ENCODE results near the gene TNFRSF4.
"Not testable (repeated sequence)": the region's sequence is repeated elsewhere in the genome, so short reads cannot be mapped to it uniquely, and the experiment has no call there.

TNFRSF4 gene

DNA sequence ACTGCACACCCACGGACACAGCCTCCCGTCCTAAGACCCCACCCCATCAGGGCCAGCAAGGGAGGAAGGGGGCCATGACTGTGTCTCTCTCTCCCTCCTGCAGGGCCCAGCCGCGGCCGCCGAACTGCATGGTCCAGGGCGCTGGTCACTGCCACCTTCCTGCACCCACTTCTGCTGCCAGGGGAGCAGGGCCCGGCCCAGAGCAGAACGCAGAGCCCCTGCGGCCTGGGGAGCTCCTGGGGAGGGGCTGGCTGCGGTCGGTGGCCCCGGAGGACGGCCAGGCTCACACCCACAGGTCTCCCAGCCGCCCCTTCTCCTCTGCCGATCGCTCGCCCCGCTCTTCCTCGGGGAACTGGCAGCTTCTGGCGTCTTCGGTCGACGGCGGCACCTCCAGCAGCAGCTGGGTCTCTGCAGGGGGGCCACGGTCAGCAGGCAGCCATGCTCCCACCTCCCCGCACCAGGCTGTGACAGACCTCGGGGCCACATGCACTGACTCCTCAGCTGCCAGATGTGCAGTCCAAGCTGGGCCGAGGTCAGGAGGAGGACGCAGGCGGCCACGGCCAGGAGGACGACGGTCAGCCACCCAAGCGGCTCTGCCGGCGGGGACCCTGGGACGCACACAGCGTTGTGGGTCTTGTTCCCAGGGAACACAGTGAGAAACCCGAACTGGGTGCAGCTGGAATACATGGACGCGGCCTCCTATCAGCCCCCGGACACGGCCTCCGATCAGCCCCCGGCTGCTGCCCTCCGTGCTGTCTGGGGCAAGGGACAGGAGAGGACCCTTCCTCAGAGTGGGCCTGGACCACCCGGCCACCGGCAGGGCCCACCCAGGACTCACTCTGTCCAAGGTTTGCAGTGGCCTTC is 10.2 kb downstream of the TNFRSF4 start:
- no peak for DNase-seq (ENCODE audit: low read depth in 3 of 3, low spot score in 1 of 3)

DNA sequence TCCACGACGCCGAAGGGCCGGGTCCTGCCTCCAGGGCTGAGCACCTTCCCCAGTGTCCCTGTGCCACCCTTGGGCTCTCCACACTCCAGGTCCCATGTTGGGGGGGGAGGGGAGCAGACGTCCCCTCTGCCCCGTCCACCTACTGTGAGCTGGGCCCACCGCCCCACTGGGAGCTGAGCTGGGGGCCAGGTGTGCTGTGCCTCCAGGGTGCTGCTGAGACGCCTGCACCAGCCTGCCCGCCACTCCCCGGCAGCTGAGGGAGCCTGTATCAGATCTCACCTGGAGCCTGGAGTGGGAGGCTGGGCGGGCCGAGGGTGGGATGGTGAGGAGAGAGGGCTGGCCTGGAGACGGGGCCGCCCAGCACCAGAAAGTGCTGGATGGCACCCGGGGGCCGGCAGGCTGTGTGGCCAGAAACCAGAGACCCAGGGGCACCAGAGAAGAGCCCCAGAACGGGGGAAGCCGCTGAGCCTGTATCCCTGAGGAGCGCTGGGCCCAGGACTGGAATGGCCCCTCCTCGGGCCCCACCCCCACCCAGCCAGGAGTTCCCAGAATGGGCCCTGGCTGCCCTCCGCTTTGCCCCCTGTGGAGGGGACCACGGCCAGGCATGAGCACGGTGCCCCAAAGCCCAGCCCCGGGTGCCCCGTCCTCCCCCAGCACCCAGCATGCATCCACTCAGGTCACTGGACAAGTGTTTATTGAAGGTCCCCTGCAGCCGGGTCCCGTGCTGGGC is 11.0 kb downstream of the TNFRSF4 start:
- no peak for DNase-seq (ENCODE audit: low read depth in 3 of 3, low spot score in 1 of 3)

DNA sequence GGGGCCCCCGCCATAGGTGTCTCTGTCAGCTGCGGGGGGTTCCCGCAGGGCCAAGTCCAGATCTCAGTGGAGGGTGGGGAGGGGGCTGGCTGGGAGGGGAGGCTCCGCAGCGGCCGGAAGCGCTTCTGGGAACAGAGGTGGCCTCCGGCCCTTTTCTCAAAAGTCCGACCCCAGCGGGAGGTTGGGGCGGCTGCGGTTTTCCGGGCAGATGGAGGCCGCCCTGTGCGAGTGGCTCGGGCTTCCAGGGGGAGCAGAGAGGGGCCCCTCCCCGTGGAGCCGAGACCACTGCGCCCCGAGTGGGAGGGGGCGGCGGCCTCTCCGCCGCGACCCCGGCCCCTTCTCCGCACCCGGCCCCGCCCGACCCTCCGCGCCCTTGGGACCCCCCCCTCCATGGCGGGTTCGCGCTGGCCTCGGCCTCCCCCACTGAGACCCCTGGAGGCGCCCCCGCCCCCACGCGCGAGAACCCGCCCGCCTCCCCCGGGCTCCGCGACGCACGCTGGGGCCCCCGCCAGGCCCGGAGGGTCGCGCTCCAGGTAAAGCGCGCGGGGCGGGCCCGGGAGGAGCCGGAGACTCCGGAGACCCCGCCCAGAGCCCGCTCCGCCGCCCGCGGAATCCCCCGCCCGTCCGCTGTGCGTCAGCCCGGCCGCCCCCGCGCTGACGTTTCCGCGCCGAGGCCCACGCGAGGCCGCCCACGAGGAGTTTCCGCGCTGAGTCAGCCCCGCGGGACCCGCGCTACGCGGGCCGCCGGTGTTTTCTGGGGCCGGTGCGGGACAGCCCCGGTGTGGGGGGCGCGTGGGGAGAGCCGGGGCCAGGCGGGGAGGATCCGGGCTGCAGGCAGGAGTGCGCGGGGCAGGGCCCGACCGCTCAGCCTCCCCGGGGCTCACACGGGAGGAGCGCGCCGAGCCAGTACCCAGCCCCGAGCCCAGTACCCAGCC is 12.8 kb downstream of the TNFRSF4 start:
- peak; percentile 79 to 95 (median 89) for DNase-seq (ENCODE audit: low read depth in 3 of 3, low spot score in 1 of 3)

DNA sequence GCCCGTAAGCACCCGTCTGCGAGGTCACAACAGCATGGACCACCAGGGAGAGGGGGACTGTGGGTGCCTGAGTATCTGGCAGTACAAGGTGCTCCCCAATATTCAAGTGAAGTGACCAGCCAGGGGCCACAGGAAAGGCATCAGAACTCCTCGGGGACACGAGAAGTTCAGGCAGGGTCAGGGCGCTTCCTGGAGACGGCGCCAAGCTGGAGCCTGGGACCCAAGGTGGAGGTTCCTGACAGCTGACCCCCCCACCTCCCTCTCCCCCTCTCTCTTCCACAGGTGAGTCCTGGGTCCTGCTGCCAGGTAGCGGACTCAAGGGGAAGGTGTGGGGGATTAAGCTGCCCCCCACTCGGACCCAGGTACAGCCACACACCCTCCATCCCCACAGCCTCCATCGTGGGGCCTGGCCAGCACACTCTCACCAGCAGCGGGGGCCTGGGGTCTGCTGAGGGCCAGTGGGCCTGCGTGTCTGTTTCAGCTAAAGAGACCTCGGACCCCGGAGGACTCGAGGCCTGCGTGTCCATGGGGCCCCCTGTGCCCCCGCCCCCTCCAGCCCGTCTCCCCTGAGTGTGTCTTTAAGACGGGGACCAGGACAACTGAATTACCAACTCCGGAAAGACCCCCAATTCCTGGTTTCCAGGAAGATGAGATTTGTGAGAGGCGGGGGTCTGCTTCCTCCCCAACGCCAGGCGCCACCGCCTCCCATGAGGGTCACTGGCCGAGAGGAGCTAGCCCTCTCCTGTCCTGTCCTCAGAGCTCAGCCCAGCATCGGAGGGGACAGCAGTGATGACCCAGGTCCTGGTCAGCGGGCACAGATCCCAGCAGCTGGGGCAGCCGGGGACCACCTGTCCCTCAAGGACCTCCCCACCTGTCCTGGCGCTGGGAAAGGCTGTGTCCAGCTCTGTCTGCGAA is 13.7 kb downstream of the TNFRSF4 start:
- no peak for DNase-seq (ENCODE audit: low read depth in 3 of 3, low spot score in 1 of 3)

DNA sequence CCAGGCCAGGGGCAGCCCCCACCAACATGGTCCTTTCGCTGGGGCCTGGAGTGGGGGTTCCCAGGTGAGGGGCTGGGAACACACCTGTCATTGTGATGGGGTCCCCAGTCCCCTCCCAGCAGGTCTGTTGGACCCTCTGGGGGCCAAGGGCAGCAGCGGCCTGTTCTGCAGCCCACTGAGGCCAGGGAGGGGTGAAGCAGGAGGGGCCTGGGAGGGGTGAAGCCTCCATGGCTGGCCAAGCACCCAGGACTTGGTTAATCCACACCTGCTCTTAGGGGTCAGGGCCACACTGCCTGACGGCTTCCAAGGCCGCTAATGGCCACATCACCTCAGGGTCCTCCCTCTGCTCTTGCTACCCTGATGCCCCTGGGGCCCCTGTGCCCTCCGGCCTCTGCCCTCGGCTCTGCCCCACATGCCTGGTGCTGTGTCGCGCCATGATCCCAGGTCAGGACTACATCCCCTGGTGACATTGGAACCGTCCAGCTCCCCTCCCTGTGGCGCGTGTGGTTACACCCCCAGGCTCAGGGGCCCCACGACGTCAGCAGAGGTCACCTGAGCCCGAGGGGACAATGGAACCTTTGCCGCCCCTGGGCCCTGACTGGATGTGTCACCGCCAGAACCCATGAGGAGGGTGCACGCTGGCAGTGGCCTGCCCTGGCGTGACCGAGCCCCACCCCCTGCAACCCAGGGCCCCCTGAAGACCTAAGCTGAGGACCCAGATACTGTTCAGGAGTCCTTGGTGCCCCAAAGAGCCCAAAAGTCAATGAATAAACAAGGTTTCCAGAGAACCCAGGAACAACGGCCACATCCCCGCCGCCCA is 14.6 kb downstream of the TNFRSF4 start:
- no peak for DNase-seq (ENCODE audit: low read depth in 3 of 3, low spot score in 1 of 3)

DNA sequence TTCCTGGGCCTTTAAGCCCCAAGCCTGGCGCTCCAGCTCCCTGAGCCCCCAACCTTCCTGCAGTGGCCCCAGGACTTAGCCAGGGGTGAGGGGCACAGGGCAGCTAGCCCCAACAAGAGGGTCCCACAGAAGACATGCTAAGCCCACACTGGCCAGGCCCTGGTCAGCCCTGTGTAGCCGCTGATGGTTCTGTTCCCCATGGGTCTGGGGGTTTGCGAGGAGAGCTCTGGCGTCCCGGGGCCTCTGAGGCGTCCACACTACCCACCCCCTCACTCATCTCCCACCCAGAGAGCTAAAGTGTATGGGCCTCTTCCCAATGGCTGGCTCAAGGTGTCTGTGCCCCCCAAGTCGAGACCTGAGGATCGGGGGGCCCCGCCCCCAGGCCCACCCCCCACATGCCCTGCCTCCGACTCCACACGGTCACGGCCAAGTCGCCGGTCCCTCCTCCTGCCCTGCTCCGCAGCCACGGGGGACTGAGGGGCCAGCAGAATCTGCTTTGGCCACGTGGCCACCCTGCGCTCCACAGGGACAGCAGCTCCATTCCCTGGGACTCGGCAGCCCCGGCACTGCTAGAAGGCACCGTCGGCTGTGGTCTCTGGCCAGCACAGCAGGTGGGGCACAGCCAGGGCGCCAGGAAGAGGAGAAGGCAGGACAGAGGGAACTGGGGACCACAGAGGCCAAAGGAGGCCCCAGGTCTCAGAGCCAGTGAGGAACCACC is 15.4 kb downstream of the TNFRSF4 start:
- no peak for DNase-seq (ENCODE audit: low read depth in 3 of 3, low spot score in 1 of 3)

GRCh38 chr1:1197551-1198422 is 16.2 kb downstream of the TNFRSF4 start:
- DNase-seq (ENCODE audit: low read depth in 3 of 3, low spot score in 1 of 3): no peak

DNA sequence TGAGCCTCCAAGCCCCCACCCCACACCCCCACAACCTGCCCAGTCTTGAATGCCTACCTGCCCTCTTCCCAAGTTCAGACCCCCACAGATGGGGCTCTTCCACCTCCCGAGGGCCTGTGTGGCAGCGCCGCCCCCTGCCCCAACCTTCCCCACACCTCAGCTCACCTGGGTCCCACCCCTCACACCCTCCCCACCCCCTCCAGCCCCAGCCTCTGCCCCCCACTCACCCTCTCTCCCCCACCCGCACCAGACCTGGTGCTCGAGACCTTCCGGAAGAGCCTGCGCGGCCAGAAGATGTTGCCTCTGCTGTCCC is 16.8 kb downstream of the TNFRSF4 start:
- DNase-seq (ENCODE audit: low read depth in 3 of 3, low spot score in 1 of 3): no peak

DNA sequence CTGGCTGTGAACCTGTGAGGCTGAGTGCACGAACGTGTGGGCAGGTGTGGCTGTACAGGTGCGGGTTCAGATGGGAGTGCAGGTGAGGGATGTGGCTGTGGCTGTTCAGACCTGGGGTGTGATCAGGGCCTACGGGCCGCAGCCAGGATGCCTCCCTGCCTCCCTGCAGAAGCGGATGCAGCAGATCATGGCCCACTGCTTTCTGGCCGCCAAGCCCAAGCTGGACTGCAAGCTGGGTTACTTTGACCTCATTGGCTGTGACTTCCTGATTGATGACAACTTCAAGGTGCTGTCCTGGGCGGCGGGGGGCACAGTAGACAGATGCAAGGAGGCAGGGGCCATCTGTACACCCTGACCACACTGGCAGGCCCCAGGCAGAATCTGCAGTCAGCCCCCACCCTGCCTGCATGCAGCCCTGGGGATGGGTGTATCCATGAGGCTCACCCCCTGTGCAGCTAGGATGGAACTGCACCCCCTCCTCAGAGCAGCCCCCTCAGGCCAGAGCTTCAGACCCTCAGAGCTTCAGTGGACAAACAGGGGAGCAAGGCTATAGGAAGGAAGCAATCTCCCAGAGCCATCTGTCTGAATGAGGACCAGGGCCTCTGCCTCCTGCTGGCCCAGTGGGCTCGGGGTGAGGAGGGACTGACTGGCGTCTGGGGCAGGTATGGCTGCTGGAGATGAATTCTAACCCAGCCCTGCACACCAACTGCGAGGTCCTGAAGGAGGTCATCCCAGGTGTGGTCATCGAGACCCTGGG is 17.3 kb downstream of the TNFRSF4 start:
- DNase-seq (ENCODE audit: low read depth in 3 of 3, low spot score in 1 of 3): no peak

GRCh38 chr1:1195726-1196125 is 18.2 kb downstream of the TNFRSF4 start:
- not testable (repeated sequence) for DNase-seq (ENCODE audit: low read depth in 3 of 3, low spot score in 1 of 3)

DNA sequence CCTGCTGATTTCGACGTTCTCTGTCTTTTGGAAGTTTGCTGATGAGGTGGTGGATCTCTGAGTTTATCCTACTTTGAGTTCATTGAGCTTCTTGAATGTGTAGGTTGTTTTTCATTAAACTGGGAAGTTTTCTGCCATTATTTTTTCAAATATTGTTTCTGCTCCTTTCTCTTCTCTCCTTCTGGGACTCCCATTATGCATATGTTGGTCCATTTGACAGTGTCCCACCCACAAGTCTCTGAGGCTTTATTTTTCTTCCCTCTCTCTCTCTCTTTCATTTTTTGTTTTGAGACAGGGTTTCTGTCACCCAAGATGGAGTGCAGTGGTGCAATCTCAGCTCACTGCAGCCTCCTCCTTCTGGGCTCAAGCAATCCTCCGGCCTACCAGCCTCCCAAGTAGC is 19.2 kb downstream of the TNFRSF4 start:
- DNase-seq (ENCODE audit: low read depth in 3 of 3, low spot score in 1 of 3): no peak

DNA sequence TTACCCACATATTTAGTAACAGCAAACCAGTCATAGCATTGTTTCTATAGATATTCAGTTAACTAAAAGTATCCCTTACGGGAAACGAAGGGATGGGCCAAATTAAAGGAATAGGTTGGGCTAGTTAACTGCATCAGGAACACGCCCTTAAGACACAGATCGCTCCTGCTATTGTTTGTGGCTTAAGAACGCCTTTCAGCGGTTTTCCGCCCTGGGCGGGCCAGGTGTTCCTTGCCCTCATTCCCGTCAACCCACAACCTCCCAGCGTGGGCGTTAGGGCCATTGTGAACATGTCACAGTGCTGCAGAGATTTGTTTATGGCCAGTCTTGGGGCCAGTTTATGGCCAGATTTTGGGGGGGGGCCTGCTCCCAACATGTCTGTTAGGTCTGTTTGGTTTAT is 22.2 kb downstream of the TNFRSF4 start:
- no peak for DNase-seq (ENCODE audit: low read depth in 3 of 3, low spot score in 1 of 3)

DNA sequence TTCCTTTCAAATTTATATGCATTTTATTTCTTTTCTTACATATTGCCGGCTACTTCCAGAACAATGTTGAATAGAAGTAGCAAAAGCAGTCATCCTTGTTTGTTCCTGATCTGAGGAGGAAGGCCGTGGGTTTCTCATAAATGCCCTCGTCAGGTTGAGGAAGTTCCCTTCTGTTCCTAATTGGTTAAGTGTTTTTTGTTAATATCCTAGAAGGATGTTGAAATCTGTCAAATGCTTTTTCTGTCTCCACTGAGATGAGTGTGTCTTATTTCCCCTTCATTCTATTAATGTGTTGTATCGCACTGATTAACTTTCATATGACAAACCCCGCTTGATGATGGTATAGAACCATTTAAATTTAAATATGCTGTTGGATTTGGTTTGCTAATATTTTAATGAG is 24.8 kb downstream of the TNFRSF4 start:
- no peak for DNase-seq (ENCODE audit: low read depth in 3 of 3, low spot score in 1 of 3)

GRCh38 chr1:1187938-1188337 is 26.0 kb downstream of the TNFRSF4 start:
- no peak for DNase-seq (ENCODE audit: low read depth in 3 of 3, low spot score in 1 of 3)

DNA sequence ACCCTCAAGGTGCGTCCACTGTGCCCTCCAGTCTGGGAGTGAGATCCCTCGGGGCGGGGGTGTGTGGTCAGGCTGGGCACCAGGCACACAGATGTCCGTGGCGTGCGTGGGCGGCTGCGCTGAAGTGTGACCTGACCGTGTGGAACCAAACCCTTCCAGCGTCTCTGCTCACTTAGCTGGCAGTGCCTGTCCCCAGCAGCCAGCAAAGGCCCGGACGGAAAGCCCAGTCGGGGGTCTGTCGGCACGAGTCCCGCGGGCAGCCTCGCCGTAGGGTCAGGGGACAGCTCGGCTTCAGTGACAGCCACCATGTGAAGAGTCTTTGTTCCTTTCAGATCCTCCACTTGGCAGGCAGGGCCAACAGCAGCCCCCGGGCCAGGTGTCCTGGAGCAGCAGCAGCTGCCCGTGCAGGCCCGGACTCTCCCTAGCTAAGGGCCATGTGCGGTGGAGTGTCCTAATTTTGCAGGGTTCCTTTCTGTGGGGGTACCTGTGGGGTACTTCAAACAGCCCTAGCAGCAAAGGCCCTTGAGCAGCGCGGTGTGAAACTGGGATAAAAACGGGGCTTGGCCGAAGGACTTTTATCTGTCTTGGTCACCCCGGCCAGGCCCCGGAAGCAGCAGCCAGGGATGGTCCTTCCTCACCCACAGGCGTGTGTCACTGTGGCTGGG is 28.7 kb downstream of the TNFRSF4 start:
- DNase-seq (ENCODE audit: low read depth in 3 of 3, low spot score in 1 of 3): no peak

DNA sequence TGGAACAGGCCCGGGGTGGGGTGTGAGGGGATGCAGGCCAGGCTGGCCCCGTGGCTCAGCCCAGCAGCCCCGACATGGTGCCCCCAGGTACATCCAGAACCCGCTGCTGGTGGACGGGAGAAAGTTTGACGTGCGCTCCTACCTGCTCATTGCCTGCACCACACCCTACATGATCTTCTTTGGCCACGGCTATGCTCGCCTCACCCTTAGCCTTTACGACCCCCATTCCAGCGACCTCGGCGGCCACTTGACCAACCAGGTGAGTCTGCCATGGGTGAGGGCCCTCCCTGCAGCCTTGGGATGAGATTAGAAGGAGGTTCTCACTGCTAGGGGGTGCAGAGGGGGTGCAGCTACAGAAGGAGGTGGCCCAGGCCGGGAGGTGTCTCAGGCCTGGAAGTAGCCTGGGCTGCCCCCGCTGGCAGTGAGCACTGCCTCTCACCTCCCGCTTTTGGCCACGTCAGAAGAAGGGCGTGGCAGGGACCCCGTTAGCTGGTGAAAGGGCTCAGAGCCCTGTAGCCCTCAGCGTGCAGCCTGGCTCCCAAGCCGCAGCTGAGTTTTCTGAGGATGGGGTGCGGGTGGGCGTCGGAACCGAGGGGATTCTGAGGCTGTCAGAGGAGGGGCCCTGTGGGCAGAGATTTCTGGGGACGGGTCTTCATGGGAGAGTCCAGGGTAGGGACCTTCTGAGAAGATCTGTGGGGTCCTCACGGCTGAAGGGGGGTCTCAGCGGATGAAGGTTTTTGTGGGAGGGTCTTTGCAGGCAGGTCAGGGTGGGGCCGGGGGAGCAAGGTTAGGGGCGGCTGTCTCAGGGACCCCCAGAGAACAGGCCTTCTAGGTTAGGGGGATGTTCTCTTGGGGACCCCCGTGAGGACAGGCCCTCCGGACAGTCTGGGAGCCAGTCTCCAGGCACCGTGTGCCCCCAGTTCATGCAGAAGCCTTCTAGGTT is 29.8 kb downstream of the TNFRSF4 start:
- DNase-seq (ENCODE audit: low read depth in 3 of 3, low spot score in 1 of 3): no peak
